HG03196 (cell line): Measurements from ENCODE around the gene WSCD2.

Source experiments
- ATAC-seq: cut with Tn5 transposase; IDR thresholded peaks from one replicate; pipeline ENCODE4 v1.9.1; 2021; ENCODE audit not compliant: unreplicated experiment

Gene WSCD2

GRCh38 chr12:108297895-108298760 lies 169.0 kb downstream of the WSCD2 start:
- peak; percentile 62 for ATAC-seq

- ATAC-seq, result no peak
Measured at GRCh38 chr12:108298761-108299275, 169.7 kb downstream of the WSCD2 start.

GRCh38 chr12:108299516-108299915 lies 170.4 kb downstream of the WSCD2 start:
- no peak for ATAC-seq
